Measurements from ENCODE around the gene FAM78B.

Gene FAM78B

GRCh38 chr1:166175032-166175431 lies 8.2 kb upstream of the FAM78B start:
- H3K4me3 ChIP-seq (ENCODE audit: low read depth, low read length) = no peak overlapping the region
- no peak for DNase-seq (ENCODE audit: low read depth)
- TF ChIP-seq, protein P1, sequence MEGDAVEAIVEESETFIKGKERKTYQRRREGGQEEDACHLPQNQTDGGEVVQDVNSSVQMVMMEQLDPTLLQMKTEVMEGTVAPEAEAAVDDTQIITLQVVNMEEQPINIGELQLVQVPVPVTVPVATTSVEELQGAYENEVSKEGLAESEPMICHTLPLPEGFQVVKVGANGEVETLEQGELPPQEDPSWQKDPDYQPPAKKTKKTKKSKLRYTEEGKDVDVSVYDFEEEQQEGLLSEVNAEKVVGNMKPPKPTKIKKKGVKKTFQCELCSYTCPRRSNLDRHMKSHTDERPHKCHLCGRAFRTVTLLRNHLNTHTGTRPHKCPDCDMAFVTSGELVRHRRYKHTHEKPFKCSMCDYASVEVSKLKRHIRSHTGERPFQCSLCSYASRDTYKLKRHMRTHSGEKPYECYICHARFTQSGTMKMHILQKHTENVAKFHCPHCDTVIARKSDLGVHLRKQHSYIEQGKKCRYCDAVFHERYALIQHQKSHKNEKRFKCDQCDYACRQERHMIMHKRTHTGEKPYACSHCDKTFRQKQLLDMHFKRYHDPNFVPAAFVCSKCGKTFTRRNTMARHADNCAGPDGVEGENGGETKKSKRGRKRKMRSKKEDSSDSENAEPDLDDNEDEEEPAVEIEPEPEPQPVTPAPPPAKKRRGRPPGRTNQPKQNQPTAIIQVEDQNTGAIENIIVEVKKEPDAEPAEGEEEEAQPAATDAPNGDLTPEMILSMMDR (IDR thresholded peaks at IDR 0.05; ENCODE audit: low read depth, low read length, missing control alignments) = no peak

DNA sequence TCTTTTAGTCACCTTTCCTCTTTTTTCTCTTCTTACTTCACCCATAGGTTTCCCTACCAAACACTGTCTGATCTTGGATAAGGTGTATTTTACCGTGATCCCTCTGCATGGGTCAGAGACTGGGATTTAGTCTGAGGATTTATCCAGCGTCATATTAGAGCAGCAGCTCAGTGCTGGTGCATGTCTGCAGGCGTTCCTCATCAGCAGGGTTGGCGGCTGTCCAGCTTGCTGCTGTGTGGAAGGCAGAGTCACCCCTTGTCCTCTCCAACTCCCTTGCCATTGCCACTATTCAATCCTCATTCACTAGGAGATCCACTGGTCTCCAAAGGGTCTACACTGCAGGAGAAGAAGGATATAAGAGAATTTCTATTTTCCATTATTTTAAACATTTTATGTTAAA lies 7.3 kb upstream of the FAM78B start:
- TF ChIP-seq, protein P1 (IDR thresholded peaks at IDR 0.05; ENCODE audit: low read depth, low read length, missing control alignments) = no peak
- H3K4me3 ChIP-seq (ENCODE audit: low read depth, low read length) = no peak overlapping the region
- DNase-seq (ENCODE audit: low read depth) = no peak

DNA sequence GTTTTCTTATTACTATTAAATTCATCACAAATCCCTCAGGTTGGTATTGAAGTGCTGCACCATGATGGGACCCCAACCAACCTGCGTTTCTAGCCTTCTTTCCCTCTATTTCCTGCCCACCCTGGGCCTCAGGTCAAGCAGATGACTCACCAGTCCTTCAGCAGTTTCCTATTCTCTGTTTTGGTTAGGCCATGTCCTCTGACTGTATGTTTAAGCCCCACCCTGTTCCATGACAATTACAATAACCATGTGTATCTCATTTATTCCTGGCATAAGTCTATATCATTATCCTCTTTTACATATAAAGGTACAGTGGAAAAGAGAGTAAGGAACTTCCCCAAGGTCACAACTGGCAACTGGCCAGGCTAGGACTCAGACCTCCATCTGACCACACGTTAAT lies 5.3 kb upstream of the FAM78B start:
- H3K4me3 ChIP-seq (ENCODE audit: low read depth, low read length) = no peak overlapping the region
- TF ChIP-seq, protein P1 (IDR thresholded peaks at IDR 0.05; ENCODE audit: low read depth, low read length, missing control alignments) = no peak
- no peak for DNase-seq (ENCODE audit: low read depth)

DNA sequence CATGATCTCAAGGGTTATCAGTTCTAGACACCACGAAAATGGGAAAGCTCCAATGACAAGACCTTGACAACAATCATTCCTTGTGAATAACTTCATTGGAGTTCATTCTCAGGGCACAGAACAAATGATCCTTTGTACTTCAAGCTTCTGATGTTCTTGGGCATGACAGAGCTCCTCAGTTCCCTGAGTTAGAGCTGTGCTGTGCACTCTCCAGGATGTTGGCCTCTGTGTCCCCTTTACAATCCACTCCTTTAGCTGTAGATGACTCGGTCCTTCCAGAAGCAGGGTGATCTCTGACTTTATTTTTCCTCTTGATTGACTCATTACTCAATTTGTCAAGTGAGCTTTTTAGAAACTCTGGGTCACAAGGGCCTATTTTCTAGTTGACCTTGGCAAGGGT lies 3.9 kb upstream of the FAM78B start:
- no peak overlapping the region for H3K4me3 ChIP-seq (ENCODE audit: low read depth, low read length)
- no peak for DNase-seq (ENCODE audit: low read depth)

GRCh38 chr1:166170075-166170474 lies 3.3 kb upstream of the FAM78B start:
- DNase-seq (ENCODE audit: low read depth) = peak; percentile 51
- no peak overlapping the region for H3K4me3 ChIP-seq (ENCODE audit: low read depth, low read length)
- TF ChIP-seq, protein P1 (IDR thresholded peaks at IDR 0.05; ENCODE audit: low read depth, low read length, missing control alignments) = no peak

More for the DNA sequence above, 3.9 kb upstream of the FAM78B start:
- TF ChIP-seq, protein P1 (IDR thresholded peaks at IDR 0.05; ENCODE audit: low read depth, low read length, missing control alignments) = no peak

DNA sequence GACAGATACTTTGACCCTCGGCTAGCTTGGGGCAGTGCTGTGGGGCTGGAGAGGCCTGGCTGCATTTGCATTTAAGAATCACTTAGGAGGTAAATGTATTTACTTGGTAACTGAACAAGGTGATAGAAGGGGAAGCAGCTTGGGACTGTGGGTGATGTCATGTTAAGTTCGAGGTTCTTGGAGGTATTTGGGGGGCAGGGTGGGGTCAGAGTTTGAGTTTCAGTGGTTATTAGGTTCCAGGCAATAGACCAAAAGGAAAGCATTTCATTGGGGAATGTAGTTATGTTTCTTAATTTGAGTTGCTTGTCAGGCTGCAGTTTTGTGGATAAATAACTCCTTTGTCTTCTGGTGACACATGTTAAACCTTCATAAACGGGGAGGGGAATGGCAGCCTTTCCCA lies 2.4 kb upstream of the FAM78B start:
- TF ChIP-seq, protein P1 (IDR thresholded peaks at IDR 0.05; ENCODE audit: low read depth, low read length, missing control alignments) = no peak
- no peak overlapping the region for H3K4me3 ChIP-seq (ENCODE audit: low read depth, low read length)
- DNase-seq (ENCODE audit: low read depth) = no peak

DNA sequence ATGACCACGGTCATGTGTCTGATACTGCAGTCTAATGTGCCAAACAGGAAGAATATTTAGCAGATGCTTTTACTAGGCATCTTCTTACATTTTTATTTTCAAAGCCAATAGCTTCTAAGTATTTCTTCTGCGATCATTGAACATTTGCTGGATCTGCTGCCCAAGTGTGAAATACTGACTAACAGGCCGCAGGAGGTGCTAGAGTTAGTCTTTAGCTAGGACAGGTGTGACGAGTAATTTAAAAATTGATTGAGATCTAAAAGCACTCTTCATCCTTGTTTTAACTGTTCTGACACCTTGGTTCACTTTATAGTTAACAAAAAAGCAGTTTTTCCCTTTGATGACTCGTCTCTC lies 748 bp upstream of the FAM78B start:
- TF ChIP-seq, protein P1 (IDR thresholded peaks at IDR 0.05; ENCODE audit: low read depth, low read length, missing control alignments) = peak; percentile 24
- DNase-seq (ENCODE audit: low read depth) = no peak
- H3K4me3 ChIP-seq (ENCODE audit: low read depth, low read length) = peak overlapping the region; percentile 70

All from GM12864 (cell line).